Effector memory CD4-positive, alpha-beta T cell (primary cell): ENCODE results near the gene PCYT1B.
"Not testable (repeated sequence)": the region's sequence is repeated elsewhere in the genome, so short reads cannot be mapped to it uniquely, and the experiment has no call there.

Experiments used
- DNase-seq, 3 donors: peaks; one replicate each; pipeline ENCODE4 v3.0.0-alpha.2; 2020
- H3K27ac ChIP-seq: 2 replicates; pipeline ENCODE4 v1.7.0; 2013; ENCODE audit warnings: mild to moderate bottlenecking, low read length, moderate library complexity; ENCODE audit not compliant: insufficient read depth, poor library complexity, severe bottlenecking
- H3K27me3 ChIP-seq: replicated peaks from 2 replicates; pipeline ENCODE4 v1.7.0; 2013; ENCODE audit warnings: mild to moderate bottlenecking, low read length; ENCODE audit not compliant: insufficient read depth, control insufficient read depth, poor library complexity, severe bottlenecking
- H3K36me3 ChIP-seq: 2 replicates; pipeline ENCODE4 v1.7.0; 2013; ENCODE audit warnings: mild to moderate bottlenecking, low read length, moderate library complexity; ENCODE audit not compliant: control insufficient read depth, insufficient read depth
- H3K4me1 ChIP-seq: 2 replicates; pipeline ENCODE4 v1.7.0; 2013; ENCODE audit warnings: low read length, mild to moderate bottlenecking; ENCODE audit not compliant: control insufficient read depth, insufficient read depth, poor library complexity, severe bottlenecking
- H3K4me3 ChIP-seq: 2 replicates; pipeline ENCODE4 v1.7.0; 2013; ENCODE audit warnings: low read length, low read depth, mild to moderate bottlenecking; ENCODE audit not compliant: insufficient read depth, poor library complexity, severe bottlenecking
- H3K9me3 ChIP-seq: 2 replicates; pipeline ENCODE4 v1.7.0; 2013; ENCODE audit warnings: mild to moderate bottlenecking, low read length, moderate library complexity; ENCODE audit not compliant: control insufficient read depth

PCYT1B gene

DNA sequence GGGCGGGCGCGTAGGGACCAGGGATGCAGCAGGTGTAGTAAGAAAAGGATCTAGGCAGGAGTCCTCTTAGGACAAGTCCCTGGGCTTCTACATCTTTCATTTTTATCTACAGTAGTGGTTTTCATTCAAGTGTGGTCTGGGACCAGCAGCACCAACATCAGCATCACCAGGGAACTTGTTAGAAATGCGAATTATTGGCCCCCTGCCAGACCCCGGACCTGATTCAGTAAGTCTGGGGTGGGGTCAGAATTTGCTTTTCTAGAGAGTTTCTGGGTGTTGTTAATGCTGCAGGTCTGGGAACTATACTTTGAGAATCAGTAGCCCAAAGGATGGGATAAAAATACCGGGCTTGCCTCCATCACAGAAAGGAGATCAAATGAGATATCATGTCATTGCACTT, 1.3 kb upstream of the PCYT1B start:
- Histone ChIP-seq H3K36me3 (no peaks in the 10 kb centered on the region), H3K9me3 (no peaks in the 10 kb centered on the region), H3K4me3 (no peak overlapping the region), H3K27me3 (no peaks in the 10 kb centered on the region), H3K4me1 (no peaks in the 10 kb centered on the region), H3K27ac (no peak overlapping the region)
- DNase-seq = no peak

DNA sequence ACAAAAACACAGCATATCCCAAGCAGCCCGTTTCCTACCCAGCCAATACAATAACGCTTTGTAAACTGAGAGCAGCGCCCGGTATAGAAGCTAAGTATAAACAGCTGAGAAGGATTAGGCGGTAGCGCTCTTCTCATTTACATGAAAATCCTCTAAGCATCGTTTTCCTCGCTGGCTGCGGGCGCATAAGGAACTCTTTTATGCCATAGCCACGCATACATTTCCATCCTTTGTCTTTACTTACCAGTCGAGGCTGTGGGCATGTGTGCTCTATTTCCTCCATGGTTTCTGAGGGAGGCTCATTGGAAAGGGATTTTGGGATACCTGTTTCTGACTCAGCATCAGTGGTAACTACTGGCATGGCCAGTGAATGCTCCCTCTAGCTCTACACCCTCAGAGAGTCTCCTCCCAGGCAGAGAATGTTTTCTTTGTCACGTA, 383 bp downstream of the PCYT1B start:
- no peak overlapping the region for H3K27ac ChIP-seq
- no peak for DNase-seq
- H3K4me3 ChIP-seq = peak overlapping the region; percentile 2
- H3K27me3 ChIP-seq = no peaks in the 10 kb centered on the region
- H3K4me1 ChIP-seq = no peaks in the 10 kb centered on the region
- H3K36me3 ChIP-seq = no peaks in the 10 kb centered on the region
- H3K9me3 ChIP-seq = no peaks in the 10 kb centered on the region

DNA sequence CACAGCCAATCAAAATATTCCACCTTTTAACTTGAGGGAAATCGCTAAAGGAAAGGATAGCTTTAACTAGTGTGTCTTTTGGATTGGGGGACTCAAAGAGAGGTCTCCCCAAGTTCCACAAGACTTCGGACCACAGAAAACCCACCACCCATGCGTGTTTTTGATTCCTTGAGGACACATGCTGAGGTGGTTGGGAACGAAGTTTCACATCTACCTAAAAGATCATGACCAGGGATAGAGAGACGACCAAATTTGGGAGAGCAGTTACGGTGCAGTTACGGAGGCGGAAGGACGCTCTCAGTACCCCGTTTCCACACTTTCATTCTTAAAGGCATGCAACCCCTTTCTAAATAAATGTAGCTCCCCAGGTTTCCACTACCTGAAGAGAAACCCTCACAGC, 1.1 kb downstream of the PCYT1B start:
- Histone ChIP-seq H3K9me3 (no peaks in the 10 kb centered on the region), H3K27me3 (no peaks in the 10 kb centered on the region), H3K4me1 (no peaks in the 10 kb centered on the region), H3K4me3 (no peak overlapping the region), H3K36me3 (no peaks in the 10 kb centered on the region), H3K27ac (no peak overlapping the region)
- no peak for DNase-seq

DNA sequence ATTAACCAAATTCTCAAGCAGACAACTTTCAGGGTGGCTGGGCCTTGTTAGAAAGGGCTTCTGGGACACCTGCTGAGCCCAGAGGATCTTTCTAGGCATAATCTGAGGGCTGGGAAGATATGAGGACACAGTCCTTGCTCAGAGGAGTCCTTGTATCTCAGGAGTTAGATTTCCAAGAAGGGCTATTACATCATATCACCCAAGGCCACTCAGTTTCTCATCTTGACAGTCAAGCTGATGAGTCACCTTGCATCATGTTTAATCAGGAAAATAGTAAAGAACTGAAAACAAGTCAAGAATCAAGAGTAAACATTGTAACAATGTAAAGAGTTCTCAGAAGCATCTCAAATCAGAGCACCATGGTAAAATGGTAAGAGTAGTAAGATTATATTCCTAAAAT, 4.0 kb downstream of the PCYT1B start:
- DNase-seq = no peak
- Histone ChIP-seq H3K4me1 (no peaks in the 10 kb centered on the region), H3K9me3 (no peaks in the 10 kb centered on the region), H3K36me3 (no peaks in the 10 kb centered on the region), H3K27me3 (no peaks in the 10 kb centered on the region), H3K27ac (no peak overlapping the region), H3K4me3 (no peak overlapping the region)

DNA sequence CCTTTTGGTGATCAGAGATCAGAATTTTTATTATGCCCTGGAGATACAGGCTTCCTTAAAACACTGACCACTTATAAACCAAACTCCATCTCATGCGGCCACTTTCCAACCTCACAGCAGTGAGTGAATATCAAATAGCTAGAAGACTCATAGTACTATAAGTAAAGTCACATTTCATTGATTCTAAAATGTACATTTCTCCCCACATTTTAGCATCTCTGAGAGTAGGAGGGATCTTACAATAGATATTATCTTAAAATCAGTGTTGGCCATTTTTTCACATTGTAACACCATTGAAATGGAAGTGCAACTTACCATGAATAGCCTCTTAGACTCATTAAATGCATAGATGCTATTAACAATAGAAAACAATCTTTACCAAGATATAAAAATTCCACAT, 17.4 kb downstream of the PCYT1B start:
- no peak for DNase-seq
- no peak overlapping the region for H3K4me3 ChIP-seq
- no peaks in the 10 kb centered on the region for H3K27me3 ChIP-seq
- H3K36me3 ChIP-seq = no peaks in the 10 kb centered on the region
- no peaks in the 10 kb centered on the region for H3K9me3 ChIP-seq
- no peaks in the 10 kb centered on the region for H3K4me1 ChIP-seq
- H3K27ac ChIP-seq = no peak overlapping the region

DNA sequence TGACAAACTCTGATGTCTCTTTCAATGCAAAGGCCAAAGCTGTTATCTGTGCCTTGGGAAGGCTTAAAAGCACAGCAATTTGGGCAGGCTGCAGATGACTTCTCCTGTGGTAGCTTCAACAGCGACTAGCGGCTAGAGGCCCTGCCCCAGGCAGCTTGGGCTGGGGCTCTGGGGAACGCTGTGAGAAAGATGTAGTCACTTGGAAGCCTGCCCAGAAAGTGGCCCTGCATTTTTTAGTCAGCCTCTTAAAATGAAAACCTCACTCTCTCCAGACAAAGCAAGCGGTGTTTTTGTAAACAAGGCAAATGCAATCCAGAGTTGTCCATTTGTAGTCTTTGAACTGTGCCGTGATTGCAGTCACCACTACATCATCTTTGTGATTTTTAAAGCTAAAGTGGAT, 27.5 kb downstream of the PCYT1B start:
- no peak for DNase-seq
- Histone ChIP-seq H3K27me3 (no peaks in the 10 kb centered on the region), H3K4me1 (no peaks in the 10 kb centered on the region), H3K4me3 (no peak overlapping the region), H3K36me3 (no peaks in the 10 kb centered on the region), H3K27ac (no peak overlapping the region), H3K9me3 (no peaks in the 10 kb centered on the region)

DNA sequence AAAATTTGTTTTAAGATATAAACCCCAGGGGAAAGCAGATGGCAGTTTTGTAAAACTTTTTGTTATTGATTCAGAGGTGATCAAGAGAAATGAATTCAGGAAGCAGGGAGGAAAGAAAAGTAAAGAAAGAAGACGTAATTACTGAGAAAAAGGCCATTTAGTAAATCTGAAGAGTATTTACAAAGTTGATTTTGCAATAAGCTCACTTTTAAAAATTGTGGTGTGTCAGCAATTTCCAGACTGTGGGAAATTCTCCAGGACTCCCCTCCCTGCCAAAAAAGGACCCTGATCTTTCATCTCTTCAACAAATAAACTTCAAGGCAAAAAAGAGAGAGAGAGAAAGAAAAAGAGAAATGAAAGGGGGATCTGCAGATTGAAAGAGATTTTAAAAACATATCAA, 36.6 kb downstream of the PCYT1B start:
- H3K36me3 ChIP-seq = no peaks in the 10 kb centered on the region

DNA sequence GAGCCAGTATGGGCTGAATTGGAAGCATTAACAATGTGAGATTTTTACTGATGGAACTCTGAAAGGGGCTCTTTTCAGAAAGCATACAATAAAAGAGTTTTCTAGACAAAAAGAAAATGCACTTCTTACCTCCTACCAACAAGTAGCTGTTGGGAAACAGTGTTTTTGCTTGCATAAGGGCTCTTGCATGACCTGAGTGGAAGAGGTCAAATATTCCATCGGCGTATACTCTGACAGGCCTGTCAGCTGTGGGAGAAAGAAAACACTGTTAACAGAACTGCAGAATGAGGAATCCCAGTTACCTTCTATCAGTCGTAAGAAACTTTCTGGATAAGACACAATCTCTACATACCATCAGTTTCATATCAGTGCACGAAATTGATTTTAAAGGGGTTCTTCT, 39.5 kb downstream of the PCYT1B start:
- Histone ChIP-seq H3K4me3 (no peak overlapping the region), H3K9me3 (no peaks in the 10 kb centered on the region), H3K27me3 (no peaks in the 10 kb centered on the region), H3K4me1 (no peaks in the 10 kb centered on the region), H3K36me3 (no peaks in the 10 kb centered on the region), H3K27ac (no peak overlapping the region)
- no peak for DNase-seq

More for the DNA sequence above, 36.6 kb downstream of the PCYT1B start:
- H3K4me1 ChIP-seq = no peaks in the 10 kb centered on the region
- no peak for DNase-seq
- H3K27ac ChIP-seq = no peak overlapping the region
- no peaks in the 10 kb centered on the region for H3K27me3 ChIP-seq
- H3K9me3 ChIP-seq = no peaks in the 10 kb centered on the region
- H3K4me3 ChIP-seq = no peak overlapping the region

DNA sequence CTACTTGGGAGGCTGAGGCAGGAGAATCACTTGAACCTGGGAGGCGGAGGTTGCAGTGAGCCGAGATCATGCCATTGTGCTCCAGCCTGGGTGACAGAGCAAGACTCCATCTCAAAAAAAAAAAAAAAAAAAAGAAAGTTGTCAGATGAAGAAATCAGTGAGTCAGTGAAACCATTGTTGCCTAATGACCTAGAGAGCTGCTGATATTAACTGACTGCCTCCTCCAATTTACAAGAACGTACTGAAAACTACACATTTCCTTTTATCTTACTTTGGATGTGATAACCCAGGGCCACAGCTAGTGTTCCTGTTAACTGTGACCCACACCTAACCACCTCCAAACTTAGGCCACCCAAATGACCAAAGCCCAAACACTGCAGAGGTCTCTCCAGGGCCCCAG, 41.2 kb downstream of the PCYT1B start:
- not testable (repeated sequence) for H3K4me3 ChIP-seq, H3K27ac ChIP-seq, H3K36me3 ChIP-seq, H3K27me3 ChIP-seq, DNase-seq, H3K4me1 ChIP-seq, H3K9me3 ChIP-seq

DNA sequence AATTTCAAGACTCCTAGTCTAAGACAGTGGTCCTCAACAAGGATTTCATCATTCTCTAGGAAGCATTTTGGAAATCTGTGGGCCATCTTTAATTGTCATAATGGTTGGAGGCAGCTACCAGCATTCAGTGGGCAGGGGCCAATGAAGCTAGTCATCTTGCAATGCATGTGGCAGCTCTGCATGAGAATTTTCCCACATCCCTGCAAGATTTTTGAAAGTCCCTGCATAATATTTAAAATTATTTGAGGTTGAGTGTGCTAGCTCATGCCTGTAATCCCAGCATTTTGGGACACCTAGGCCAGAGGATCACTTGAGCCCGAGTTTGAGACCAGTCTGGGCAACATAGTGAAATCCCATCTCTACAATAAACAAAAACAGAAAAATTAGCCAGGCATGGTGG, 44.0 kb downstream of the PCYT1B start:
- Histone ChIP-seq H3K27ac (no peak overlapping the region), H3K9me3 (no peaks in the 10 kb centered on the region), H3K36me3 (no peaks in the 10 kb centered on the region), H3K27me3 (no peaks in the 10 kb centered on the region), H3K4me1 (no peaks in the 10 kb centered on the region), H3K4me3 (no peak overlapping the region)
- DNase-seq = no peak

DNA sequence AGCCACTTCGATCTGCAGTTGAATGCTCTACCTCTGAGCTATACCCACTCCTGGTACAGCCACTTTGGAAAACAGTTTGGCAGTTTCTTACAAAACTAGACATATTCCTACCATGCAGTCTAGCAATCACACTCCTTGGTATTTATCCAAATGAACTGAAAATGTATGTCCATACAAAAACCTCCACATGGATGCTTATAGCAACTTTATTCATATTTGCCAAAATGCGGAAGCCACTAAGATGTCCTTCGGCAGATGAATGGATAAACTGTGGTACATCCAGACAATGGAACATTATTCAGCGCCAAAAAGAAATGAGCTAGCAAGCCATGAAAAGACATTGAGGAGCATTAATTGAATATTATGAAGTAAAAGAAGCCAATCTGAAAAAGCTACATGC, 45.3 kb downstream of the PCYT1B start:
- Histone ChIP-seq H3K9me3 (no peaks in the 10 kb centered on the region), H3K27ac (no peak overlapping the region), H3K4me1 (no peaks in the 10 kb centered on the region), H3K36me3 (no peaks in the 10 kb centered on the region), H3K27me3 (no peaks in the 10 kb centered on the region), H3K4me3 (no peak overlapping the region)
- DNase-seq = no peak
